NCI-H1417 (cell line): ENCODE measurements around the gene TNFAIP1.
"Not testable (repeated sequence)": the region's sequence is repeated elsewhere in the genome, so short reads cannot be mapped to it uniquely, and the experiment has no call there.

ENCODE experiments used
- DNase-seq, 3 experiments: peaks; one replicate each; lab custom pipeline; 2025; lab: John Stamatoyannopoulos, UW

The TNFAIP1 gene, protein sequence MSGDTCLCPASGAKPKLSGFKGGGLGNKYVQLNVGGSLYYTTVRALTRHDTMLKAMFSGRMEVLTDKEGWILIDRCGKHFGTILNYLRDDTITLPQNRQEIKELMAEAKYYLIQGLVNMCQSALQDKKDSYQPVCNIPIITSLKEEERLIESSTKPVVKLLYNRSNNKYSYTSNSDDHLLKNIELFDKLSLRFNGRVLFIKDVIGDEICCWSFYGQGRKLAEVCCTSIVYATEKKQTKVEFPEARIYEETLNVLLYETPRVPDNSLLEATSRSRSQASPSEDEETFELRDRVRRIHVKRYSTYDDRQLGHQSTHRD

GRCh38 chr17:28335201-28335958, at the start of gene TNFAIP1, which contains the start of gene IFT20:
TNFAIP1 (plus strand) TSS chr17:28335761; CDS start chr17:28339522, 3,761 bp downstream.
IFT20 (minus strand) TSS chr17:28335472; CDS start chr17:28331985, 3,487 bp downstream.
- DNase-seq: peak; percentile 98 to 100 (median 99)

- DNase-seq: no peak
Measured at GRCh38 chr17:28285965-28286364, 49.6 kb upstream of the TNFAIP1 start.

- no peak for DNase-seq
Measured at GRCh38 chr17:28290703-28291102, 44.9 kb upstream of the TNFAIP1 start.

DNA sequence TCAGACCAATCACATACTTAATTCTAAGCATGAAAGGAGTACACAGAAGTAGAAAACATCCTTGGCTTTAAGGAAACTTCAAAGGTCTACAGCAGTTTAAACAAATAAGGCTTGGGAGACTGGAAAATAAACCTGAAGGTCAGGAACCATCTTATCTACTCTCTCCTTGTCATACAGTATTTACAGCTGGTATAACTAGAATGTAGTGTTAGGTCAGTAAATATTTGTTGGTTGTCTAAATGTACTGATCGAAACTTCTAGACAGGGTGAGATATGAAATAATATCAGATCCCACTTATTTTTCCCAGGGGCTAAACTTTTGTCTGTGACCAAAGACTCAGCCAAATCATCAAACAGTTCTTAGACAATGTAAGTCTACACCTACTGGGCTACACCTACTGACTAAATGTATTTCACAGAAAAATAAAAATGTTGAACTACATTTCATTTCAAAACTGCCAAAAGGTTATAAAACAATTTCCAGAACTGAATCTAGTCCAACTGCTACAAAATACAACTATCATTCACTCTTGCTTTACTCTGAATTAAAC, 43.7 kb upstream of the TNFAIP1 start:
- no peak for DNase-seq

- DNase-seq: not testable (repeated sequence)
Measured at GRCh38 chr17:28292878-28293277, 42.7 kb upstream of the TNFAIP1 start.

DNA sequence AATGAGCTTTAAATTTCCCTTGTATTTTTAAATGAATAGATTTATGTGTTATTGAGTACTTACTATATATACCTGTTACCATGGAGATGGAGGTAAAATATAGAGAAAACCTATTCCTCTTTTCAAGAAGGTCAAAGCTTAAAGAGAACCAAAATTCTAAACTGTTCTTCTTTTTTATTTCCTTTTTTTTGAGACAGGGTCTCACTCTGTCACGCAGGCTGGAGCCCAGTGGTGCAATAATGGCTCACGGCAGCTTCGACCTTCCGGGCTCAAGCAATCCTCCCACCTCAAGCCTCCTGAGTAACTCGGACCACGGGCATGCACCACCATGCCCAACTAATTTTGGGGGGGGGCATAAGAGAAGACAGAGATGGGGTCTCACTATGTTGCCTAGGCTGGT, 41.6 kb upstream of the TNFAIP1 start:
- DNase-seq: no peak

DNA sequence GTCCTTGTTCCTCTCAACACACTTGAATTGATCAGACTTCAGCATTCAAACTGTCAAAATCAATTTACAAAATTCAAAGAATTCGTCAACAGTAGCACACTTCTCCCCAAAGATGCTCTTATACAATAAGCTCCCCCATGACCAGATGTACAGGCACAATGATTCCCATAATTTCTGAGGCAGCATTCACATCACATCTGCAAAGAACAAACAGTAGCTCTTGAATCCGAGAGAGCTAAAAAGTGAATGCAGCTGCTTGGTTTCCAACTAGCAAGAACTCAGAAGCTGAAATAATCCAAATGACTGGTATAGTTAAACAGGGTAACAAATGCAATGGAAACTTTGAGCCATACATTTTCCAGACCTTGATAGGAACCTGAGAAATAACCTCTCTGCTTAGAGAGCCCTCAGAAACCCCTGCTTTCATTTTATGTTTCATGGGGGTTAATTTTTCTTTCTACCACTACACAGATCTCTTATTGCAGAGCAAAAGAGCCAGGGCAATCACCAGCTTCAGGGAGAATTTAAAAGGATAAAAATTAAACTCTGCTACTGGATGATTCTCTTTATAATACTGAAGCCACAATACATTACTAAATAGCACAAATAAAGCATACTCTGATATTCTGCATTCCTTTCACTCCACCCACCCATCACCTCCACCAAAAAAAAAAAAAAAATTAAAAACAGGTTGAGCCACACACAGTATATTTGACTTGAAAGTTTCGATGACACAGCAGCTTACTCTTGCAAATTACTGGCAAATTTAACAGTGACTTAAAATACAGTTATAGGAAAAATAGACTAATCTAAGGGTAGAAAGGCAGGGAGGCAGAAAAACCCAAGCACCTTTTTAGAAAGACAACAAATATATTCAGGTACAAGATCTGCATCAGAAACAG, 39.6 kb upstream of the TNFAIP1 start:
- DNase-seq: no peak

DNA sequence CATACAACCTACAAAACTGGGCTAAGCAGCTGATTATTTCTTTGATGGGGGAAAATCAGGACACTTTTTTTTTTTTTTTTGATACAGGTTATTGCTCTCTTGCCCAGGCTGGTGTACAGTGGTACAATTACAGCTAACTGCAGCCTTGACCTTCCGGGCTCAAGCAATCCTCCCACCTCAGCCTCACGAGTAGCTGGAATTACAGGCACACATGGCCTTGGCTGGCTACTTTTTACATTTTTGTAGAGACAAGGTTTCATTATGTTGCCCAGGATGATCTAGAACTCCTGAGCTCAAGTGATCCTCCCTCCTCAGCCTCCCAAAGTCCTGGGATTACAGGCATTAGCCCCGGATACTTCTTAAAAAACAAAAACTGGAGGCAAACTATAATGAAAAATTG, 37.1 kb upstream of the TNFAIP1 start:
- no peak for DNase-seq

- DNase-seq: no peak
Measured at GRCh38 chr17:28306954-28307401, 28.6 kb upstream of the TNFAIP1 start.

- no peak for DNase-seq
Measured at GRCh38 chr17:28313841-28314240, 21.7 kb upstream of the TNFAIP1 start.

DNA sequence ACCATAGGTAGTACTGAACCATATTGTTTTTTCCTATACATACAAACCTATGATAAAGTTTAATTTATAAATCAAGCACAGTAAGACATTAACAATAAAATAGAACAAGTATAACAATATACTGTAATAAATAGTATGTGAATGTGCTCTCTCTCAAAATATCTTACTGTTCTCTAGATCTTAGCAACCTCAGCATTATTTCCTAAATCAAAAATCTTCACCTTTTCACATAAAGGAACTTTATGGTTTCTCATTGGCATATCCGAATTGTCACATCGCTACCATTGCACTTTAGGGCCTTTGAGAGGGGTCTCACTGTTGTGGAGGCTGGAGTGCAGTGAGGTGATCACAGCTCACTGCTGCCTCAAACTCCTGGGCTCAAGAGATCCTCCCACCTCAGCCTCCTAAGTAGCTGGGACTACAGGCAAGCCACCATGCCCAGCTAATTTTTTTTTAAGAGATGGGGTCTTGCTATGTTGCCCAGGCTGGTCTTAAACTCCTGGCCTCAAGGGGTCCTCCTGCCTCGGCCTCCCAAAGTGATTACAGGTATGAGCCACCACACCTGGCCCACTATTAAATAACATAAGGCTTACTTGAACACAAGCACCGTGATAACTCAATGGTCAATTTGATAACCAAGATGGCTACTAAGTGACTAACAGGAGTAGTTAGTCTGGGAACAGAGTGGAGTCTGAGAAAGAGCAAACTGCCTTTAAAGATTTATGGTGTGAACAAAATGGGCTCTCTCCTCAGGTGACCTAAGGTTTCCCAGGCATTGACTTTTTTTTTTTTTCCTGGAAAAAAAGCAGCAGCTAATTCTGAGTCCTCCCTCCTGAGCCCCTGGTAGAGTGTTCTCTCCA, 19.5 kb upstream of the TNFAIP1 start:
- no peak for DNase-seq

GRCh38 chr17:28317099-28317965, 18.2 kb upstream of the TNFAIP1 start:
- no peak for DNase-seq

DNA sequence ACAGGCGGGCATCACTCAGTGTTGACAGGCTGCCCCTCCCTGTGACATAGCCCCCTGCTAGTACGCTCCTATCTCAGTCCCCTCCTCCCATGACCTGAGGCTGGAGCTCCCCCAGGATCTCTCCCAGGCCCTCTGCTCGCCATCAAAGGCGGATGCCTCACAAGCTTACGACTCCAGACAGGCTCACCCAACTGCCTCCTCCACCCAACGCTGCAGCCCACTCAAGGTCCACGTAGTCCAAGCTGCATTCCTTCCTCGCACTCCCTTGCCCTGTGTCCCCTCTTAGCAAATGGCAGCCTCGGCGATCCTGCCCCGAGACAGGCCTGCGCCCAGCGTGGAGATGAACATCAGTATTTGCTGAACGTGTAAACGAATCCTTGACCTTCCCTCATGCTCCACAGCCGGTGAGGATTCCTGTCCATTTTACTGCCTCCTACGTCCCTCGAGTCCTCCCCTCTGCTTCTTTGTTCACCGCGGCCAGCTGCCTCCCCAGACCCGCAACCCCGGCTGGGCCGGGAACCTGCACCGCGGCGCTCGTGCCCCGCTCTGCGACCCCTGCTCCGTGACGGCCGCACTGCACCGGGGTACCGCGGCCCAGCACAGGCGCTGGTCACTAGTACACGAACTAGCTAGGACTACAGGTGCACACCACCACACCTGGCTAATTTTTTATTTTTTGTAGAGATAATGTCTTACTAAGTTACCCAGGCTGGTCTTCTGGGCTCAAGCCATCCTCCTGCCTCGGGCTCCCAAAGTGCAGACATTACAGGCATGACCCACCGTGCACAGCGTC, 17.4 kb upstream of the TNFAIP1 start:
- DNase-seq: peak in 2 of 3 experiments; percentile 70 to 81

DNA sequence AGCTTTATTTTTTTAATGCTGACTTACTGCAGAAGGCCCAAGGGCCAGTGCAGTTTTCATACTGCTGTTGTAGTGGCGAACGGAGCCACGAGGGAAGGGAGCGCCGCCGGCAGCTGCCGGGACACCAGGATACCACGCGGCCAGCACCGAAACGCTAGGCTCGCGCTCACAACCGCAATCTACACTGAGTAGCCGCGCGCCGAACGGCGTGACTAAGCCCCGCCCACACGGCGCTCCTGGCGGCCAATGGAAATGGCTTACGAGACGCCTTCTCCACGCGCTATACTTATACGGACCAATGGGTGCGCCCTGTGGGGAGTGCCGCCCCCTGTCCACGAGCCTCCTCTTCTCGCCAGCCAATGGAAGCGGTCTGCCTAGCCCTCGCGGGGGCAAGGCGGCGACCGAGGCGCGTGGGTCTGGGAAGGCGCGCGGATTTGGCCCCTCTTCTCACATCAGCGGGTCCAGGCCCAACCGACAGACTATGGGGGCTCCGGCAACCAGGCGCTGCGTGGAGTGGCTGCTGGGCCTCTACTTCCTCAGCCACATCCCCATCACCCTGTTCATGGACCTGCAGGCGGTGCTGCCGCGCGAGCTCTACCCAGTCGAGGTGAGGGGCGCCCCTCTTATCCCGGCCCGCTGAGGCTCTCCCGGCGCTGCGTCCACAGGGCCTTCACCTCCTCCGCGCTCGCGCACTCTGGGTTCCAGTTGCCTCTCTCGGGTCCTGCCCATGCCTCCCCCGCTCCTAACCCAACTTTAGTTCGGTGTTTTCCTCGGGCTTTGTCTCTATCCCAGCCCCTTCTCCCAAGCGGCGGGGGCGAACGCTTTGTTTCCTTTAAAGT, 16.6 kb upstream of the TNFAIP1 start, which contains the start of gene TMEM97:
Gene TMEM97 (plus strand): TSS at position 442 of the 839 bp plus-strand sequence. CDS start 40 bp downstream, at position 482.
- peak; percentile 98 to 99 (median 98) for DNase-seq

- peak in 1 of 3 experiments; percentile 43 for DNase-seq
Measured at GRCh38 chr17:28319598-28319935, 16.0 kb upstream of the TNFAIP1 start.

- peak in 1 of 3 experiments; percentile 34 for DNase-seq
Measured at GRCh38 chr17:28320215-28321061, 15.1 kb upstream of the TNFAIP1 start.

- DNase-seq: peak in 1 of 3 experiments; percentile 53
Measured at GRCh38 chr17:28324267-28324745, 11.3 kb upstream of the TNFAIP1 start.
